Tongue (tissue), 2 donors: ENCODE results near the gene C3. TPM values are rescaled to one million over a fixed set of nuclear protein-coding genes. Genes with fewer than 3 reads are reported as not detected.
A peak's percentile ranks its signal among the peaks of the same experiment; 100 is the strongest.
"Not testable (repeated sequence)": the region's sequence is repeated elsewhere in the genome, so short reads cannot be mapped to it uniquely, and the experiment has no call there.

Source experiments
- DNase-seq: peaks from one replicate; pipeline ENCODE4 v3.0.0-alpha.2; 2015
- total RNA-seq: library from RNA; depleted of rRNA; stranded (reverse); fragments of >200 nt; gene quantifications from one replicate; pipeline ENCODE4 v1.2.3, GENCODE V29; 2014

Gene C3
- total RNA-seq, 1 donor from 2014 or later: 27.8 TPM

GRCh38 chr19:6662702-6663101 is 57.7 kb downstream of the C3 start:
- no peak for DNase-seq

- not testable (repeated sequence) for DNase-seq
Measured at GRCh38 chr19:6661509-6662244, 58.8 kb downstream of the C3 start.

- no peak for DNase-seq
Measured at GRCh38 chr19:6660930-6661329, 59.5 kb downstream of the C3 start.

GRCh38 chr19:6656390-6656789 is 64.1 kb downstream of the C3 start:
- DNase-seq: not testable (repeated sequence)

- no peak for DNase-seq
Measured at GRCh38 chr19:6654347-6655310, 65.8 kb downstream of the C3 start.

GRCh38 chr19:6652805-6653094 is 67.7 kb downstream of the C3 start:
- DNase-seq: no peak

GRCh38 chr19:6651965-6652804 is 68.3 kb downstream of the C3 start:
- no peak for DNase-seq

GRCh38 chr19:6649185-6649584 is 71.3 kb downstream of the C3 start:
- no peak for DNase-seq

GRCh38 chr19:6648141-6648715 is 72.2 kb downstream of the C3 start:
- DNase-seq: no peak

GRCh38 chr19:6644796-6645195 is 75.7 kb downstream of the C3 start:
- no peak for DNase-seq

GRCh38 chr19:6640333-6640732 is 80.1 kb downstream of the C3 start:
- not testable (repeated sequence) for DNase-seq

- DNase-seq: no peak
Measured at GRCh38 chr19:6639439-6639838, 81.0 kb downstream of the C3 start.

- not testable (repeated sequence) for DNase-seq
Measured at GRCh38 chr19:6633456-6633813, 87.0 kb downstream of the C3 start.

GRCh38 chr19:6632747-6633455 is 87.5 kb downstream of the C3 start:
- DNase-seq: peak; percentile 38

GRCh38 chr19:6632002-6632621 is 88.3 kb downstream of the C3 start:
- DNase-seq: peak; percentile 89

Other genes starting within 250 kb of the C3 start
- 0.51 TPM for gene DENND1C, start 238.9 kb downstream of the C3 start, total RNA-seq
- 1.6 TPM for gene TUBB4A, start 218.3 kb downstream of the C3 start, total RNA-seq
- gene TNFSF9, start 189.6 kb downstream of the C3 start, total RNA-seq: 0.62 TPM
- gene CD70, start 129.5 kb downstream of the C3 start, total RNA-seq: not detected
- 0.31 TPM for gene TNFSF14, start 50.5 kb downstream of the C3 start, total RNA-seq
- 35.2 TPM for gene GPR108, start 16.9 kb upstream of the C3 start, total RNA-seq
- 82.4 TPM for gene TRIP10, start 19.0 kb upstream of the C3 start, total RNA-seq
- gene SH2D3A, start 46.8 kb upstream of the C3 start, total RNA-seq: 4.8 TPM
- gene VAV1, start 52.1 kb upstream of the C3 start, total RNA-seq: 2.5 TPM
- gene ADGRE1, start 166.9 kb upstream of the C3 start, total RNA-seq: 0.21 TPM